NB4 (cell line): Measurements from ENCODE around the gene MMS19.

ENCODE experiments used
- CTCF ChIP-seq: IDR thresholded peaks from one replicate; pipeline ENCODE4 v1.5.1; 2012; ENCODE audit warnings: low read depth, low read length
- MAX ChIP-seq: IDR thresholded peaks from 2 replicates; pipeline ENCODE4 v1.6.1; 2011; ENCODE audit warnings: low read depth, low read length
- MYC ChIP-seq: IDR thresholded peaks from 2 replicates; pipeline ENCODE4 v1.6.1; 2011; ENCODE audit warnings: low read depth, low read length
- POLR2A ChIP-seq: IDR thresholded peaks from 2 replicates; pipeline ENCODE4 v1.6.1; 2011; ENCODE audit warnings: mild to moderate bottlenecking; ENCODE audit not compliant: insufficient read length; ENCODE audit errors: extremely low read depth

GRCh38 chr10:97474918-97475317, 23.3 kb downstream of the MMS19 start:
- TF ChIP-seq POLR2A (no peak), CTCF (no peak), MYC (no peak), MAX (no peak)
